ENCODE results near the gene SLC1A6.
"Not testable (repeated sequence)": the region's sequence is repeated elsewhere in the genome, so short reads cannot be mapped to it uniquely, and the experiment has no call there.

The SLC1A6 gene

DNA sequence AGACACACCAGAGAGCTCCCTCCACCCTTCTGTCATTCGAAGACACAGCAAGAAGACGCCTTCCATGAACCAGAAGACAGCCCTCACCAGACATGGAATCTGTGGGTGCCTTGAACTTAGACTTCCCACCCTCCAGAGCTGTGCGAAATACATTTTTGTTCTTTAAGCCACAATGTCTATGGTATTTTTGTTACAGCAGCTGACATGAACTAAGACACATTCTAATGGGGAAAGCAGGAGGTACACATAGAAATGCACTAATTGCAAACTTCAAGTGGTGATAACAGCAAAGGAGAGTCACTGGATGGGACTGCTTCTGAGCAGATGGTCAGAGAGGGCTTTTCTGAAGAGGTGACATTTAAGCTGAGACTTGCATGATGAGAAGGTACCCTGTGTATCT lies 22.2 kb downstream of the SLC1A6 start:
- no peak for DNase-seq (ENCODE audit: low read depth in 2 of 2)

DNA sequence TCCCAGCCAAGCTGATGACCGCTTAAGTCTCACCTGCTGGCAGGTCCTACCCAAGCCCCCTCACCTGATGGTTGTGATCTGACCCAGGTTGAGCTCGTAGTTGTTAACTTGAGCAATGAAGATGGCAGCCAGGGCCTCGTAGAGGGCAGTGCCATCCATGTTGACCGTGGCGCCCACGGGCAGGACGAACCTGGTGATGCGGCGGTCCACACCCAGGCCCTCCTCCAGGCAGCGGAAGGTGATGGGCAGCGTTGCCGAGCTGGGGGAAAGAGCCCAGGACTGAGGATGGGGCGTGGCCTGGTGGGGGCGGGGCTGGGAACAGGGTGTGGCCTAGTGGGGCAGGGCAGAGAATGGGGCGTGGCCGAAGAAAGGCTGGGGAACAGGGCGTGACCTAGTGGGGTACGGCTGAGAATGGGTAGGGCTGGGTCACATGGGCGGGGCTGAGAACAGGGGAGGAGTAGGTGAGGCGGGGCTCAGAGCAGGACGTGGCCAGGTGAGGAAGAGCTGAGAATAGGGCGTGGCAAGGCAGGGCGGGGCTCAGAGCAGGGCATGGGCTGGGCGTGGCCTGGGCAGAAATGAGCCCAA lies 25.5 kb downstream of the SLC1A6 start:
- no peak for DNase-seq (ENCODE audit: low read depth in 2 of 2)

DNA sequence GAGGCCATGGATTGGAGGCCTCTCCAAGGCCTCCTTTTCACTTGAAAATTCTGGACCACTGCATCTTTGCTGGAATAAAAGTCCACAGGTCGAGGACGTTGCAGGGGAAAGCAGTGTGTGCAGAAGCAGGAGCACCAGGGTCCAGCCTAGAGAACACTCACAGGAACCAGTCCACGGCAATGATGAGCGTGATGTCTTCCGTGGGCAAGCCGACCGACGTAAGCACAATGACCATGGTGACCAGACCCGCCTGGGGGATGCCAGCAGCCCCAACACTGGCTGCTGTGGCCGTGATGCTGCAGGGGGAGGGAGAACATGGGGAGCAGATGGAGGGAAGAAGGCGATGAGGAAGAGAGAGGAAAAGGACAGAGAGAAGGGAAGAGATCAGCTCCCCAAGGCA lies 26.9 kb downstream of the SLC1A6 start:
- no peak for DNase-seq (ENCODE audit: low read depth in 2 of 2)

DNA sequence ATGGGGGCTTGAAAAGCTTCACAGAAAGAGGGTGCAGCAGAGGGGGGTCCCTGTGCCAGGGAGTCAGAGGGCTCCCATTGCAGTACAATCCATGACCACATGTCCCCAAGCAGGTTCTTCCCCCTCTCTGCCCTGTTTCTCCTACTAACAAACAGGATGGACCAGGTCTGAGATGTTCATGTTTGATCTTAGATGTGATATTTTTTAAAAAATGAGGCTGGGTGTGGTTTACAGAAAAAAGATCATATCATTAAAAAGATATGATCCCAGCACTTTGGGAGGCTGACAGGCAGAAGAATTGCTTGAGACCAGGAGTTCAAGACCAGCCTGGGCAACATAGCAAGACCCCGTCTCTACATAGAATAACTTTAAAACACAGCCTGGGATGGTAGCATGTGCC lies 29.2 kb downstream of the SLC1A6 start:
- DNase-seq (ENCODE audit: low read depth in 2 of 2), result no peak

DNA sequence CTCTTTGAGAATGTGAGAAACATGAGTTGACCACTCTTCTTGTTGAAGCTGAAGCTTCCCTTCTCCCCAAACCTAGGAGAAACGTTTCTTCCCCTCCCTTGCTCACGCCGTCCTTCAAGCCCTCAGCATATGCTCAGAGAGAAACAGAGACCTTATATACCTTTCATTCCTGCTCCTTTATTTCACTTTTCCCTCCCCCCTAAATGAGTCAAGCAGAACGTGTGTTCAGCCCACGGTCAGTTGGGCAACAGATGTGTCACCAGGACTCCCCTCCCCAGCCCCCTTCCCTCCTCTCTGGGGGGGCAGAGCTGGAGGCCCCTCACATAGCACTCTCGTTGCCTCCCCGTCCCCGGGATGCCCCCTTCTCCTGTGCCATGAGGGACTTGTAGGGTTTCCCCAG lies 29.8 kb downstream of the SLC1A6 start:
- DNase-seq (ENCODE audit: low read depth in 2 of 2), result no peak

DNA sequence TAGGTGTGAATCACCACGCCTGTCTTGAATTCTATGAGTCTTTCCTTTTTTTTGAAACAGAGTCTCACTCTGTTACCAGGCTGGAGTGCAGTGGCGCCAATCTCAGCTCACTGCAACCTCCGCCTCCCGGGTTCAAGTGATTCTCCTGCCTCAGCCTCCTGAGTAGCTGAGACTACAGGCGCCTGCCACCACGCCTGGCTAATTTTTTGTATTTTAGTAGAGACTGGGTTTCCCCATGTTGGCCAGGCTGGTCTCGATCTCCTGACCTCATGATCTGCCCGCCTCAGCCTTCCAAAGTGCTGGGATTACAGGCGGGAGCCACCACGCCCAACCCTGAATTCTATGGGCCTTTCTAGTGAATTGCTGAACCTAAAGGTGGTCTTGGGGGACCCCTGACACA lies 30.3 kb downstream of the SLC1A6 start:
- DNase-seq (ENCODE audit: low read depth in 2 of 2), result not testable (repeated sequence)

DNA sequence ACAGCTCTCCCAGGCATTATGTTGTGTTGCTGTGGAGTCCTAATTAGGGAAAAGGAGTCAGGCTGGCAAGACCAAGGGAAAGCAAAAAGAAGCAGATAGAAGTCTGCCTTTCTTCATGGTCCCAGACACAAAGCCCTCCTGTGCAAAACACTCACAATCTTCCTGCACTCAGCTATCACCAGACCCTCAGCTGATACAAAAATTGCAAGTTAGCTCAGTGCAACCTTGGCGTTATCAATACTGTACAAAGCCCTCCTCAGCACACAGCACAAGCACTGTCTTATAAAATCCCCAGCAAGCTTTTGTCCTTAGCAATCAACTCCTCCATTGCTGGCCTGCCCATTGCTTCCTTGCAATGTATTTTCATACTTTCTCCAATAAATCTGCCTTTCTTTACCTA lies 35.2 kb downstream of the SLC1A6 start:
- no peak for DNase-seq (ENCODE audit: low read depth in 2 of 2)

DNA sequence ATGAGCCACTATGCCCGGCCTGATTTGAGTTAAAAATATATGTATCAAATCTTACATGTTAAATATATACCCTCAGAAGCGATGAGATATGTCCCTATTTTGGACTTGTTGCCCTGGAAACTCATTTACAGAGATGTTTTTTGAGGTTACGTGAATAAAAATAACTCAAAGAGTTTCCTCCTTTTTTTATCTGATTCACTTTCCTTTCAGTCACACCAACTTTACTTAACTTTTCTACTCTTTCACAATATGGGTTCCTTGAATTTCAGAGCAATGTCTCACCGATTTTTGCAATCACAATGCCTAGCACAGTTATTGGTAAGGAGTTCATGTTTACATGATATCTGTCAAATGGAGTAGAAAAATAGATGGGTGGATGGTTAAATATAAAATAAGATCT lies 36.1 kb downstream of the SLC1A6 start:
- no peak for DNase-seq (ENCODE audit: low read depth in 2 of 2)

DNA sequence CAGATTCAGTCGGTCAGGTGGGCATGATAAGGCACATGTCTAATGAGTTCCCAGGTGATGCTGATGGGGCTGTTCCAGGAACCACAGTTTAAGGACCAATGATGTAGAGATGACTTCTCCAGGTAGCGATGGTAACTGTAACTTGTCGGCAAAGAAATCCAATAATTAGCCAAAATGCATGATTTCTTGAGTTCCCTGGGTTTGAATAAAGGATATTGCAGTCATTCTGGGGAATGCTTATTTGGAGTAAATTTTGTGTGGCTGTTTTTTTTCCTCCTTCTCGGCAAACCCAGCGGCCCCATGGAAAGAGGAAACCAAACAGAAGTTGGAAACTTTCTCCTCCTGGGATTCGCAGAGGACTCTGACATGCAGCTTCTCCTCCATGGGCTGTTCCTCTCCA lies 38.5 kb downstream of the SLC1A6 start, which contains the start of gene OR7C2:
OR7C2 (plus strand) TSS at position 301 of the 400 bp plus-strand sequence; CDS start at position 301, 0 bp downstream.
- no peak for DNase-seq (ENCODE audit: low read depth in 2 of 2)

DNA sequence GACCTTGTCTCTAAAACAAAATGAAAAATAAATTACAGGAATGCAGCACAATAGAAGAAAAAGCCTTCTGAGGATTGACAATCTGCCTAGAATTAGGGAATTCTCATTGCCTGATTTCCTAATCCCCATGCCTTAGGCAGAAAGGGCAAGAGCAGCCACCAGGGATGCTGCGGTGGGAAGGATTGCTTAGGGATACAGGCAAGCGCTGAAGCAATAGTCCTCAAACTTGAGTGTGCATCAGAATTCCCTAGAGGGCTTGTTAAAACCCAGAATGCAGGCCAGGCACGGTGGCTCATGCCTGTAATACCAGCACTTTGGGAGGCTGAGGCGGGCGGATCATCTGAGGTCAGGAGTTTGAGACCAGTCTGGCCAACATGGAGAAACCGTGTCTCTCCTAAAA lies 39.4 kb downstream of the SLC1A6 start:
- no peak for DNase-seq (ENCODE audit: low read depth in 2 of 2)

DNA sequence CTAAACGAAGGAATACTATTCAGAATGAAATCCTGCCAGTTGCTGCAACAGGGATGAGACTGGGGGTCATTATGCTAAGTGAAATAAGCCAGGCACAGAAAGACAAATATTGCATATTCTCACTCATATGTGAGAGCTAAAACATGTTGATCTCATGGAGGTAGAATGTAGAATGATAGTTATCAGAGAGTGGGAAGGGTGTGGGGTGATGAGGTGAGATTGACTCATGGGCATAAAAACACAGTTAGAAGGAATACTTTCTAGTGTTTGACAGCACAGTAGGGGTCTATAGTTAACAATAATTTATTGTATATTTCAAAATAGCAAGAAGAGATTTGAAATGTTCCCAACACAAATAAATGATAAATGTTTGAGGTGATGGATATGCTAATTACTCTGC lies 46.2 kb downstream of the SLC1A6 start:
- no peak for DNase-seq (ENCODE audit: low read depth in 2 of 2)

DNA sequence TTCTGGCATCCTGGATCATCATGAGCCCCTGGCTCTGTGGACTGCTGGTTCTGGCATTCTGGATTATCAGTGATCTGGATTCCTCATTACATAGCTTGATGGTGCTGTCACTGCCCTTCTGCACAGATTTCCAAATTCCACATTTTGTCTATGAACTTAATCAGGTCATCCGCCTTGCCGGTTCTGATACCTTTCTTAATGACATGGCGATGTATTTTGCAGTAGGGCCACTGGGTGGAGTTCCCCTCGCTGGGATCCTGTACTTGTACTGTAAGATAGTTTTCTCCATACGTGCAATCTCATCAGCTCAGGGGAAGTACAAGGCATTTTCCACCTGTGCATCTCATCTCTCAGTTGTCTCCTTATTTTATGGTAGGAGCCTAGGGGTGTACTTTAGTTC lies 62.8 kb downstream of the SLC1A6 start:
- DNase-seq (ENCODE audit: low read depth in 2 of 2), result no peak

DNA sequence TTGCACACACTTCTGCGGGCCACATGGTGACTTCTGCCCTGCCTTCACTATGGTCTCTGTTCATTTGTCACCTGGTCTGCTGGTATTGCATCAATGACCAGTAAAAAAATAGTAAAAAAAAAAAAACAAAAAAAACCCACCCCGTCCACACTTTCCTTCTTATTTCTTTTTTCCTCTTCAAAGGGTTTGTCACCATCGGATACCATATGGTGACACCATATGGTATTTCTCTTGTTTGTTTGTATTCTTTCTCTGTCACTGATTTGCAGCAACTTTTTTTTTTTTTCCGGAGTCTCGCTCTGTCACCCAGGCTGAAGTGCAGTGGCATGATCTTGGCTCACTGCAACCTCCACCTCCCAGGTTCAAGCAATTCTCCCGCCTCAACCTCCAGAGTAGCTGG lies 64.5 kb downstream of the SLC1A6 start:
- DNase-seq (ENCODE audit: low read depth in 2 of 2), result no peak

DNA sequence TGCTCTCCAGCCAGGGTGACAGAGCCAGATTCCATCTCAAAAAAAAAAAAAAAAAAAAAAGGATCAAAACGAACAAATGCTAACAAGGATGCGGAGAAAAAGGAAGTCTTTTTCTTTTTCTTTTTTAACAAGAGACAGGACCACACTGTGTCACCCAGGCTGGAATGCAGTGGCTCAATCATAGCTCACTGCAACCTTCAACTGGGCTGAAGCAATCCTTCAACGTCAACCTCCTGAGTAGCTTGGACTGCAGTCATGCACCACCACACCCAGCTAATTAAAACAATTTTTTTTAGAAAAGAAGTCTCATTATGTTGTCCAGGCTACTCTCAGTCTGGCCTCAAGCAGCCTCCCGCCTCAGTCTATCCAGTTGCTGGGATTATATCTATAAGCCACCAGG lies 73.0 kb downstream of the SLC1A6 start:
- DNase-seq (ENCODE audit: low read depth in 2 of 2), result no peak

DNA sequence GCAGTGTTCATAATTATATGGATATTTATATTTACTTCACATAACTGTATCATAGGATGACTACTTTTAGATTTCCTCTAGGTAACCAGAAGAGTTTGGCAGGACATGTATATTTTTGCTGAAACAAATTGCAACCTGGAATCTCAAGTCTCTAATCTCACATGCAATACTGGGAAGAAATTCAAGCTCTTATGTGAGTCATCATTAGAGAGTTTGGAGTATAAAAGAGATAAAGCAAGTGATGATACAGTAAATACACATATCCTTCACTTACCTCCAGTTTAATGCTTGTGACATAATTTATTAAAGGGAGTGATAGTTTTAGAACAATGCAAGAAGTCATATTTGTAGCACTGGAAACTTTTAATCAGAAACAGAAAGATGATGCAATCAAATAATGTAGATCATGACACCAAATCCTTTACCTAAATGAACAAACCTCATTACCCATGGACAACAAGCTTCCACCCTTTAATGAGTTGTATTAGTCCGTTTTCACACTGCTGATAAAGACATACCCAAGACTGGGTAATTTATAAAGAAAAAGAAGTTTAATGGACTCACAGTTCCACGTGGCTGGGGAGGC lies 77.9 kb downstream of the SLC1A6 start:
- no peak for DNase-seq (ENCODE audit: low read depth in 2 of 2)

Measured in stimulated activated CD8-positive, alpha-beta memory T cell treated with anti-CD3 and anti-CD28 coated beads, Interleukin-15, amount 100 ng/mL, for 48 hours (primary cell).